NCI-H2196 (cell line): ENCODE results near the gene CREB3.

Experiments
- DNase-seq: peaks from one replicate; lab custom pipeline; 2025; ENCODE audit not compliant: unreplicated experiment; lab: John Stamatoyannopoulos, UW

The CREB3 gene

DNA sequence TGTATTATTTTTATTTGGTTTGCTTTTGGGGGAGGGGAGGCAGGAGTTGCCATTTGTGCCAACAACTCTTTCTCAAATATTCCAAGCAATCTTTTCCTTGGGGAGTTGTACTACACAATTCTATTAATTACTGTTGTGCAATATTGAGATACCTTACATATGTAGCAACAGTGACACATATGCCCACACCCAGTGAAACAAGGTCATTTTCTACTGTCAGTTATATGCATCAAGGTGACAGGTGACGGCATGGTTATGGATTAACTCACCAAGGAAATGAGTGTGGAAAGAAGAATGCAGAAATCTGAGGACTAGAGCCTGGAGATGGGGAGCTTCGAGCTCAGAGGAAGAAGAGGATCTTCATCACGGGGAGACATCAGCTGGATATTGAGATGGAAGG is 39.5 kb downstream of the CREB3 start:
- DNase-seq, result peak; percentile 21

DNA sequence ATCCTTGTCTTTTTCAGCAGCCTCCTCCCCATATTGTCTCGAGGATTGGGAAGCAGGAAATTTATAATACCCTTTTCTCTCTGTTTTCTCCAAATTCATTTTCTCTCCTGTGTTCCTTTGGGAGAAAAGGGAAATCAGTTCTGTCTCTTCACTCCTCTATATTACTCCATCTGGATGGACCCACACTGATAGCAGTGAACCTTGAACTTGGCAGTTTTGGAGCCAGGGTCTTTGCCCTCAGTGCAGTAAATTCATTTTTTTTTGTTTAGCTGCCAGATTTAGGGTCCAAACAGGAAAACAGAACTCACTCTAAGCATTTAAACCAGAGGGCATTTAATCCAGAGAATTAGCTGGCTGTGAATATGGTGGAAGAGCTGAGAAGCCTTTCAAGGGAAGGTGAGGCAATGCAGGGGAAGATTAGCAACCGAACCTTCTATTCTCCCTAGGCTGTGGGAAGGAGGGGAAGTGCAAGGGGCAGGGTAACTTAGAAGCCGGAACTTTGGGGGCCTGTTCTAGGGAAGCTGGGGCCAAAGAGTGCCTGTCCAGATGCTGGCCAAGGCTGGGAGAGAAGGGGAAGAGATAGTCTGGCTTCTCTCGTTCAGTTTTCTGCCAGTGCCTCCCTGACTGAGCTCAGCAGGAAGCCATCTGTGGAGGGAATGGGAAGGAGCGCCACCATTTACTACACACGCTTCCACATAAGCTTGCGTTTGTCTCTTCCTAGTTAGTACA is 42.6 kb downstream of the CREB3 start:
- no peak for DNase-seq

DNA sequence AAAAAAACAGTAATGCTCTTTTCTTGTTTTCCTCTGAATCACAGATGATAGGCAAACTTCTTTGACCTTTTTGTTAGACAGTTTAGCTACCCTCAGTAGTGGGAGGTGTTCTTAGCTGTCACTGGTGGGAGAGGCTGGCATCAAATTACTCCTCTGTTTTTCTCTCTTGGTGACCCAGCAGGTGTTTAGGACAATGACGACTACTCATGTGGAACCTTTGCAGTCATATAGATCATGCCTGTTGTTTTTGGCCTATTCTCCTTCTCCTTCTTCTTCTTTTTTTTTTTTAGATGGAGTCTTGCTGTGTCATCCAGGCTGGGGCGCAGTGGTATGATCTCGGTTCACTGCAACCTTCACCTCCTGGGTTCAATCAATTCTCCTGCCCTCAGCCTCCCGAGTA is 43.6 kb downstream of the CREB3 start:
- DNase-seq, result peak; percentile 66

DNA sequence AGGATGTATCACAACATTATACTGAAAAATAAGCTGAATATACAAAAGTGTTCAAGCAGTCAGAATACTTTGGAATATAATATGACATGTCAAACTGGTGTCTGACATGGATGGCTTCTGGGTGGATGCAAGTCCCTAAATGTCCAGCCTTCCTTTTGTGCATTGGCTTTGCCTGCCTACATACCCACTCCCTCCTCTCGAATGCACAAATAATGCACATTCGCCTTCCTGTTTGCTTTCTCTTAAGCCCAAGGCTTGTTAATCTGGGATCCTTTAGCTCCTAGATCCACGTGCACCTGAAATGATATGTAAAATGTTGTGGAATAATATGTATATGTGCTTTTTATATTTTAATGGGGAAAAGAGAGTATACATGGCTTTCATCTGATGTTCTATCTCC is 46.0 kb downstream of the CREB3 start:
- no peak for DNase-seq

DNA sequence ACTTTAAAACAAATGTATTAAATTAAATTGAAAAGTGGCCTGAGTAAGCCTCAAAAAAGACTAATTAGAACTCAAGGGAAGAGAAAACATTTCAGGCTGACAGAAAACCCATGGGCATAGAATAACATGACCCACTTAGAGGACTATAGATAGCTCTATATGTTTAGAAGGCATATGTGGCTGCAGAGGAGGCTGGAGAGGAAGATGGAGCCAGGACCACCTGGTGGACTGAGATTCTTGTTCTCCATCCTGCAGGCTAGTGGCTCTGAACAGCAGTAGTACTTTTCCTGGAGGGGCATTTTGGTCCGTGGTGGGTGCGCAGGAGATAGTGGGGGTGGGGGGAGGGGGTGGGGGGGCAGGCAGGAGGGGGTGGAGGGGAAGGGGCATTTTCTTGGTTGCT is 48.6 kb downstream of the CREB3 start:
- no peak for DNase-seq

DNA sequence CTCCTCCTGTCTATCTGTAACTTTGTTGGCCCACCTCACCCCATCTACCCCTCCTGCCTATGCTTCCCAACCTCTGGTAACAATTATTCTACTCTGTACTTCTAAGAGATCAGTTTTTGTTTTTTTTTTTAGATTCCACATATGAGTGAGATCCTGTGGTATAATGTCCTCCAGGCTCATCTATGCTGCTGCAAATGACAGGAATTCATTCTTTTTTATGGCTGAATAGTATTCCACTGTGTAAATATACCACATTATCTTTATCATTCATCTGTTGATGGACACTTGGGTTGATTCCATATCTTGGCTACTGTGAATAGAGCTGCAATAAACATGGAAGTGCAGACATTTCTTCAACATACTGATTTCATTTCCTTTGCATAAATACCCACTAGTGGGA is 51.0 kb downstream of the CREB3 start:
- no peak for DNase-seq
